ENCODE results near the gene CHRND.

CHRND gene

DNA sequence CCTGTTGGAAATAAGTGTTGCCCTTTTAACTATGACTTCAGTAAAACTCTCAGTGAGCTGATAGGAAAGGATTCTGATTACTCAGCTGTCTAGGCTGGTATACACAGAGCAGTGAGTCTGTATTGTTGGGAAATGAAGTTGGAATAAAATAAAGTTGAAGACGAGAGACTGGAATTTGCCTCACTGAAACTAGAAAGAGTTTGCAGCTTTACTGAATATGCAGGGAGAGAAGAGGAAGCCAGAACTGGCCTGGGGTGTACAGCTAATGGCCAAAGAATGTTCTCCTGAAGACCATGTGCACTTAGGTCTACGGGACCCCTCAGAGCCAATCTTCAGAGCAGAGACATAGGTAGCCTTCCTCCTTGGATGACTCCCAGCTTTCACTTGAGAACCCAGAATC lies 51.0 kb downstream of the CHRND start:
- no peak for DNase-seq

DNA sequence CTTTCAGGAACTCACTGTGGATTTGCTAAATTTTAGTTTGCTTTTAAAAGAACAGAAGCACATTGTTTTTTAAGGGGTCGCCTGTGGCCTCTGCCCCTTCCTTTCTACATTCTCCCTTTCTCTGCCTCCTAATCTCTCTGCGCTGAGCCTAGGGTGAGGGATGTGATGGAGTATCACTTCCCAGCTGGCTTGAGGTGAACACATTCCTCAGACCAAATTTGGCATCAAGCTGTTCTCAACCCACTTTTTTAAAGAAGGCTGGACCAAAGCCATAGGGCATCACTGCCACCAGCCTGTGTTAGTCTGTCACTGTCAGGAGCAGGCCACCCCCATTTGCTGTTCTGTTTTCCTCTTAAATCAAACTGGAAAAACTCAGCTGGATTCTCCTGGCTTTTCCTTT lies 51.9 kb downstream of the CHRND start:
- DNase-seq: no peak

DNA sequence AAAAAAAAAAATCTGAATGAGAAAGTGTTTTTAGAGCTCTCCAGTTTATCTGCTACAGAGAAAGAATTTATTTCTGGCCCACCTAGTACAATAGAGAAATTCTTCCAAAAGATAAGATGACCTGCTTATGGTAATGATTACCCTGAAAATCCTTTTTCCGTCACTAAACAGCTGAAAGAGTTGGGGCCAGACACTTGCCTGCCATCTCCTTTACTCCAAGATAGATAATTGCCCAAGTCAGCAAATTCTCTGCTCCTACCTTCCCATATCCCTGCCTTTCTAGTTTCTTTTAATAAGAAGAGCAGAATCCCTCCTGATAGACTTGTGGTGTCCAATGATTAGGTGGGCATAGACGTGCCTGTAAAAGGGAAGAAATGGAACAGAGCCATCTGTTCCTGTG lies 52.7 kb downstream of the CHRND start:
- no peak for DNase-seq

DNA sequence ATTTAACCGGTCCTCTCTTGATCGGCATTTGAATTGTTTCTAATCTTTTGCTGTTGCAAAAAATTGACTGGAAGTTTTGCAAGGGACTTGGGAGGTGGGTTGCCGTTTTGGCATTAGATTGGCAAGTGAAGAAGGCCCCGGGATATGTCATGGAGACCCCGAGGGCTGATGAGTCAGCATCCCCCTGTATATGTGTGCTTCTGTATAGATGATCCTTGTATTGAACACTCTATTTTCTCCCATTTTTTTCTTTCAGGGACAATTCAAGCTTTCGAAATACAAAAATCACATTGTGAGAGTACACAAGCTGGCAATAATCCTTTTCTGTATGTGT lies 54.7 kb downstream of the CHRND start:
- DNase-seq: no peak

DNA sequence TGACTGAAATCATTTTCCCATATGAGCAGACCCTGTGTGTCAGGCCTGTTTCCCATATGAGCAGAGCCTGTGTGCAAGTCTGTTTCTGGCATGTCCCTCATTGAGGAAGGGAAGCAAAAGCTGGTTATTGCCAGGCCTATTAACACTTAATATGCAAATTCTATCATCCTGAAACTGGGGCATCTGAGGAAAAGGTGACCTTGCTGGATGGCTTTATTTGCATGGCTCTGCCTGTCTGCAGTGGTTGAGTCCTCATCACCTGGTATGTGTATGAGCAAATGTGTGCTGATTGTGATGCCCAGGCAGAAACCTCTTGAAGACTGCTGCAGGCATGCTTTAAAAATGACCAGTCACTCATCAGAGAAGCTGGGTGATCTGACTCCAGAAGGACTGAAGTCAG lies 55.8 kb downstream of the CHRND start:
- no peak for DNase-seq

GRCh38 chr2:232584238-232584637 lies 58.3 kb downstream of the CHRND start:
- DNase-seq: no peak
